Fibroblast of pulmonary artery (primary cell): Measurements from ENCODE around the gene POP7.

ENCODE experiments used
- DNase-seq: peaks from one replicate; pipeline ENCODE4 v3.0.0-alpha.2; 2010; ENCODE audit warnings: low read depth
- H3K4me3 ChIP-seq: replicated peaks from 2 replicates; pipeline ENCODE4 v1.5.1; 2011; ENCODE audit warnings: low read depth, mild to moderate bottlenecking, control low read depth, low read length, moderate library complexity
- TF ChIP-seq, protein P1 (sequence below): IDR thresholded peaks from 2 replicates; pipeline ENCODE4 v1.5.1; 2011; ENCODE audit warnings: mild to moderate bottlenecking, control low read depth, low read length, inconsistent platforms; ENCODE audit errors: missing control alignments

The POP7 gene

DNA sequence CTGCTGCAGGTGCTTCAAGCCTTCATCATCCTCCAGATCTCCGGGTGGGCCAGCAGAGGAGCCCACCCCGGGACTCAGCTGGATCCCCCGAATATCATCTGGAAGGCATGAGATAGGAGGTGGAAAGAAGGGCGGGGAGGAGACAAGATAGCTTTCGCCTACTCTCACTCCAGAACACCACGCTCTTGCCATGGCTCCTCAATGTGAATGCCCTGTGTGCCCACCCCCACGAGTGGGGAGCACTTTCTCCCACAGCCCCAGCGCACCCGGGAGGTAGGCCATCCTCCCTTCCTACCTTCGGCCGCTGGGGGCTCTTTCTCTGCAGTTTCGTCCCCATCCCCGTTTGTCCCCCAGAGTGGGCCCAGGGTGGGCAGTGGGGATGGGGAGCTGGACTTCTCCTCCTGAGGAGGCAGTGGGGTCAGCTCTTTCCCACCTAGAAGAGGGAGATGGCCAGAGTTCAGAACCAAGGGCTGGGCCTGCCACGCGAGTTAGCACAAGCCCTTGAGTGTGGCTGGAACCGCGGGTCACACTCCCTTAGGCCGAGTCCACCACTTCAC is 20.8 kb upstream of the POP7 start:
- no peak overlapping the region for H3K4me3 ChIP-seq
- TF ChIP-seq, protein P1, sequence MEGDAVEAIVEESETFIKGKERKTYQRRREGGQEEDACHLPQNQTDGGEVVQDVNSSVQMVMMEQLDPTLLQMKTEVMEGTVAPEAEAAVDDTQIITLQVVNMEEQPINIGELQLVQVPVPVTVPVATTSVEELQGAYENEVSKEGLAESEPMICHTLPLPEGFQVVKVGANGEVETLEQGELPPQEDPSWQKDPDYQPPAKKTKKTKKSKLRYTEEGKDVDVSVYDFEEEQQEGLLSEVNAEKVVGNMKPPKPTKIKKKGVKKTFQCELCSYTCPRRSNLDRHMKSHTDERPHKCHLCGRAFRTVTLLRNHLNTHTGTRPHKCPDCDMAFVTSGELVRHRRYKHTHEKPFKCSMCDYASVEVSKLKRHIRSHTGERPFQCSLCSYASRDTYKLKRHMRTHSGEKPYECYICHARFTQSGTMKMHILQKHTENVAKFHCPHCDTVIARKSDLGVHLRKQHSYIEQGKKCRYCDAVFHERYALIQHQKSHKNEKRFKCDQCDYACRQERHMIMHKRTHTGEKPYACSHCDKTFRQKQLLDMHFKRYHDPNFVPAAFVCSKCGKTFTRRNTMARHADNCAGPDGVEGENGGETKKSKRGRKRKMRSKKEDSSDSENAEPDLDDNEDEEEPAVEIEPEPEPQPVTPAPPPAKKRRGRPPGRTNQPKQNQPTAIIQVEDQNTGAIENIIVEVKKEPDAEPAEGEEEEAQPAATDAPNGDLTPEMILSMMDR, result no peak
- no peak for DNase-seq

DNA sequence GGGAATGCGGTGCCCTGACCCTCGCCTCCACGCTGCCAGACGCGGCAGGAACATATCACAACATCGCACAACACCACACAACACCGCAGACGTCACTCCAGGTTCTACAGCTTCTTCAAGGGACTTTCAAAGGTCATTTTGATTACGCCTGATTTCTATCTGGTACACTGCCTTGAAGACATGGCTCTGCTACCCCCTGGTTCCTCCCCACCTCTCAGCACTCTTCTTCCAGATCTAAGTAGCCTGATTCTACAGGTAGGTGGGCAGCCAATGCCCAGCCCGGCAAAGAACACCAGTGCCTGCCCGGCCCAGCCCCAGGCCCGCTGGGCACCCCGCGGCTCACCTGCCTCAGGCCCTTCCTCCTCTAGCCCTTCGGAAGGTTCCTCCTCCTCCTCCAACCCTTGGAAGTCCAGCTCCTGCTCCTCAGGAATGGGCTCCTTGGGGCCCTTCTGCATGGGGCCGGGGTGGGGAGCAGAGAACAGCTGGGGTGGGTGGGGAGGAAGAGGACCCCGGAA is 20.2 kb upstream of the POP7 start:
- DNase-seq, result no peak
- H3K4me3 ChIP-seq, result no peak overlapping the region
- TF ChIP-seq, protein P1, result no peak

DNA sequence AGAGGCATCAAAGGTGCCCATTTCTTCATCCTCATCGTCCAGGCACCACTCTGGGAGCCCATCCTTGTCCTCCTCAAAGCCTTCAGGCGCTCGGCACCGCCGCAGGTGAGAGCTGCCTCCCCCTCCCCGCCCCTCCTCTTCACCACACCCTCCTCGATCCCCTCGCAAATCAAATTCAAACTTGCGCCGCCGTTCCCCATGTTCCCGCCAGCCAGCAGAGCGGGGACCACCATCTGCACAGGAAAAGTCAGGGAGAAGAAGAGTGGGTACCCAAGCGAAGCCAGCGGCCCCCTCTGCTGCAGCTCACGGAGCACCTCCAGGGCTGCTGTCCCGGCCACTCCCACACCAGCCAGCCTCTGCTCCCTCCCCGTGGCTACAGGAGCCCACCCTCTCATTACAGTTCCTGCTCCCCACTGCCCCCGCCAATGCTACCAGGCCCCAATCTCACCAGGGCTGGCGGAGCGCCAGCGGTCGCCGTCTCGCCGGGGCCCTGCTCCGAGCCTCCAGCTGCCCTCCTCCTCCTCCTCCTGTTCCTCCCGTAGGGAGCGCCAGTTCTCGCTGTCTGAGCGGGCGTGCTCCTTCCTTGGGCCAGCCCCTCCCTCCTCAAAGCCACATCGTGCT is 19.6 kb upstream of the POP7 start:
- TF ChIP-seq, protein P1, result no peak
- no peak overlapping the region for H3K4me3 ChIP-seq
- no peak for DNase-seq

DNA sequence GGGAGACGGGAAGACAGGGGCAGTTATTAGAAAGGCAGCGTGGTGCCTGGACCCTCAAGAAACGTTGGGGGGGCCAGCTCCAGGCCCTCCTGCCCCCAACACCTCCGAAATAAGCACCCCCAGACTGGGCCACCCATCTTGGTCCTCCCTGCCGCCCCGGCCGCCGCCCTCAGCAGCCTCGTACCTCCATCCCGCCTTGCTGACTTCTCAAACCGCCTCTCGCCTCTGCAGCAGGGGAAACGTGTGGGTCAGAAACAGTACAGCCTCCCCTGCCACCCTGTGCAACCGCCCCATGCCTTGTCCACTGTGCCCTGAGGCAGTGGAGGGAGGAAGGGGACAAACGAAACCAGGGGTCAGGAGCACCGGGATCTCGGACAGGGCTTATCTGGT is 19.1 kb upstream of the POP7 start:
- no peak for DNase-seq
- TF ChIP-seq, protein P1, result no peak

DNA sequence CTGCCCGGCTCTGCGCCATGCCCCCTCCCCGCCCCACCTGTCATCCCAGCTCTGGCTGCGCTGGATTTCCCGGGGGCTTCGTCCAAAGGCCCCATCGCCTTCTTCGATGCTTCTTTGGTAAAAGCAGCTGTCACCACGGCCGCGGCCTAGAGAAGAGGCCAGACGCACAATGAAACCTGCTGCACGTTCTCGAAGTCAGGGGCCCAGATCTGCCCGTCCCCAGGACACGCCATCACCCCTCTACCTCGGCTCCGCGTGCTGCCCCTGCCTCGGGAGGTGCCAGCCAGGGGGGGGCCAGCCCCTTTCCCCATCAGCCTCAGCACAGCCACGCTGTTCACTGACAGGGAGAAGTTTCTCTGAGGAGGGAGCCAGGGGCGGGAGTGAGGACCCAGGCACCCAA is 18.7 kb upstream of the POP7 start:
- DNase-seq, result no peak
- TF ChIP-seq, protein P1, result no peak
- H3K4me3 ChIP-seq, result no peak overlapping the region

More for the DNA sequence above, 19.1 kb upstream of the POP7 start:
- H3K4me3 ChIP-seq, result no peak overlapping the region

DNA sequence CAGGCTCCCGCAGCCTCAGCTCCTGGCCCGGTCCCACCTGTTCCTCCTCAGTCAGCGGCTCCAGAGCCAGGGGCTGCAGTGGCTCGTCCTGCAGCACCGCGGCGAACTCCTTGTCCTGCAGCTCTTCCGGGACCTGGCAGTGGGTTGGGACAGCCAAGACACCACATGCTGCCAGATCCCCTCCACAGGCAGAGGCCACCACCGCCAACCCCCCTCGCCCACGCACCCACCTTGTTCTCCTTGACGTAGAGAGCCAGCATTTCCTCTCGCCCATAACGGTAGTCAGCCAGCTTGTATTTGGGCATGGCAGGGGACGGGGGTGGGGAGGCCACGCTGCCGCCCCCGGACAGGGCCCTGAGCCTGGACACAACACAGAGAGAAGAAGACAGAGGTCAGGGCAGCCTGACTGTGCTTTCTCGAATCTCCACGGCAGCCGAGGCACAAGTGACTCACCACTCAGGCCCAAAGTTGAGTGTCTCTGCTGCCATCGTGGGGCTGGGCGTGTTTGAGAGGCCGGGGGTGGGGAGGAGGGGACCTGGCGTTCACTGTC is 18.1 kb upstream of the POP7 start:
- H3K4me3 ChIP-seq, result no peak overlapping the region
- TF ChIP-seq, protein P1, result no peak
- no peak for DNase-seq
